NT2/D1 (cell line): Measurements from ENCODE around the gene MARK3.

Experiments
- YY1 ChIP-seq: IDR thresholded peaks from 2 replicates; pipeline ENCODE4 v1.6.1; 2011; ENCODE audit not compliant: insufficient read length, insufficient read depth
- ZNF274 ChIP-seq: IDR thresholded peaks from 2 replicates; pipeline ENCODE4 v1.6.1; 2011; ENCODE audit warnings: mild to moderate bottlenecking, low read depth, low read length

DNA sequence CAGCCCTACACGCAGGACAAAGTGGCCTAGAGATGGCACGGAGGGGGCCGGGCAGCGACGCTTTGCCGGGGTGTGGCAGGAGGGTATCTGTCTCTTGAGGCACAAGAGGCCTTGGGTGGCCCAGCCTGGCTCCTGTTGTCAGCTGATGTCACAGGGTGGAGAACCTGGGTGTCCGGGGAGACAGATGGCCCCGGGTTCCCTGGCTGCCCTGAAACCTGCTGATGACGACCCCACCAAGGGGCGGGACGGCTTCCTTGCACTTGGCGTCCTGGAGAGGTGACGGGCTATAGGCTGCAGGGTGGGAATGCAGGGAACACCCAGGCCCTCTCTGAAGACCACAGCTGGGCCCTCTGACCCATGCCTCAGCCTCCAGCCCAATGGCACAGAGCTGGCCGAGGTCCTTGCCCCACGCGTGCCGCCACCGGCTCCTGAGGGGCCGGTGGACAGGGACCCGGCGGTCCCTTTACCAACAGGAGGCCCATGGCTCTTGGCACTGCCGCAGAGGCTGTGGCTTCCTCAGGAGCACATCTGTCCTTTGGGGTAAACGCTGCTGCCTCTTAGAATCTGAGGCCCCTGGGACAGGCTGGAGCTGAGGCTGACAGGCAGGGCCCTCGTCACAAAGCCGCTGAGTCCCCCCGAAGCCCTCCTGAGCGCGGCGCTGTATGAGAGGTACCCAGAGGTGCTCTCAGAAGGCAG, 160.2 kb downstream of the MARK3 start:
- no peak for TF ChIP-seq YY1
- no peak for TF ChIP-seq ZNF274
